ENCODE measurements around the gene APPL2. TPM values are rescaled to one million over a fixed set of nuclear protein-coding genes. Genes with fewer than 3 reads are reported as not detected.

The APPL2 gene
- total and polyA plus RNA-seq, 8 donors = 15.9 to 407 (median 56.0) TPM

DNA sequence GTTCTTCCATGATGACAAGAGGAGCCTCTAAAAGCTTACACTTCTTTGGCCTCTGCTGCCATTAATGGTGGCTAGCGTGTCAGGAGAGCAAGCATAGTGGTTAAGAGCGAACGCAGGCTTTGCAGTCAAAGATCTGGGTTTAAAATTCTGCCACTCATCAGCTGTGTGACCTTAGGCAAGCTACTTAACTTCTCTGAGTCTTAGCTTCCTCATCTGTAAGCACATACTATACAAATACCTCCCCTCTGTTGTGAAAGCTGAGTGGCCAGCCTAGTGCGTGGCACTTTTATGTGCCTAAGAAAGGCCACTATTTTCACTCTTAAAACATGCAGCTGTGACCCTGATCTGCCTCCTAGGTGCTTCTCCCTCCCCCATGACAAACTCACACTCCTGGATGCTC, 11.6 kb downstream of the APPL2 start:
- Histone ChIP-seq H3K4me3 (no peak overlapping the region), H3K4me1 (peaks cover 51 to 92% (median 72%) of the 10 kb centered on the region in 4 donors), H3K27ac (peak overlapping the region in 3 of 5 donors; percentile 17 to 86 (median 30)), H3K9me3 (no peaks in the 10 kb centered on the region), H3K36me3 (peaks cover 10 to 60% (median 56%) of the 10 kb centered on the region in 4 donors), H3K27me3 (no peaks in the 10 kb centered on the region)
- 87 to 99% (median 94%) methylated on average over 4 of the region's 4 CpGs for WGBS, 5 donors
- intact Hi-C loops (cut with DNase I; ENCODE audit: low total_unique reads) = no loop called here
- TF ChIP-seq POLR2A (IDR thresholded peaks at IDR 0.05) = no peak
- TF ChIP-seq, protein P1, sequence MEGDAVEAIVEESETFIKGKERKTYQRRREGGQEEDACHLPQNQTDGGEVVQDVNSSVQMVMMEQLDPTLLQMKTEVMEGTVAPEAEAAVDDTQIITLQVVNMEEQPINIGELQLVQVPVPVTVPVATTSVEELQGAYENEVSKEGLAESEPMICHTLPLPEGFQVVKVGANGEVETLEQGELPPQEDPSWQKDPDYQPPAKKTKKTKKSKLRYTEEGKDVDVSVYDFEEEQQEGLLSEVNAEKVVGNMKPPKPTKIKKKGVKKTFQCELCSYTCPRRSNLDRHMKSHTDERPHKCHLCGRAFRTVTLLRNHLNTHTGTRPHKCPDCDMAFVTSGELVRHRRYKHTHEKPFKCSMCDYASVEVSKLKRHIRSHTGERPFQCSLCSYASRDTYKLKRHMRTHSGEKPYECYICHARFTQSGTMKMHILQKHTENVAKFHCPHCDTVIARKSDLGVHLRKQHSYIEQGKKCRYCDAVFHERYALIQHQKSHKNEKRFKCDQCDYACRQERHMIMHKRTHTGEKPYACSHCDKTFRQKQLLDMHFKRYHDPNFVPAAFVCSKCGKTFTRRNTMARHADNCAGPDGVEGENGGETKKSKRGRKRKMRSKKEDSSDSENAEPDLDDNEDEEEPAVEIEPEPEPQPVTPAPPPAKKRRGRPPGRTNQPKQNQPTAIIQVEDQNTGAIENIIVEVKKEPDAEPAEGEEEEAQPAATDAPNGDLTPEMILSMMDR (IDR thresholded peaks at IDR 0.05) = no peak
- no peak for TF ChIP-seq EP300 (IDR thresholded peaks at IDR 0.05)
- TF ChIP-seq POLR2AphosphoS5 (IDR thresholded peaks at IDR 0.05) = no peak
- DNase-seq = no peak

DNA sequence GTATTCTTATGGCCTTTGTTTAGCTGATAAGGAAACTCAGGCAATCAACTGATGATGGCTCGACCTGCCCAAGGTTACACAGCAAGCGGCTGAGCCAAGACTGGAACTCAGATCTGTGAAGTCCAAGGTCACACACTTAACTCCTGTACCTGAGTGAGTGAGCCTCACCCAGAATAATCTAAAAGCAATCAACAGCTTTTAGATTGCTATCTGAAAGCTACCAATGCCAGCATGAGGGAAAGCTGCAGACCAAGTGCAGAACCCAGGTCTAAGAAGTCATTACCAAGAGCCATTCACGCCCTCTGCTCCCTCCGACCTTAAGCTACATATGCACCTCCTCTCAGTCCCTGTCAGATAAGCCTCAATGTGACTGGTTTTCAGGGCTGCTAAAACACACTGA, 12.1 kb downstream of the APPL2 start:
- peaks cover 51 to 92% (median 73%) of the 10 kb centered on the region in 4 donors for H3K4me1 ChIP-seq
- DNase-seq = no peak
- TF ChIP-seq POLR2AphosphoS5 (IDR thresholded peaks at IDR 0.05) (no peak), EP300 (IDR thresholded peaks at IDR 0.05) (no peak), POLR2A (IDR thresholded peaks at IDR 0.05) (no peak)
- TF ChIP-seq, protein P1 (IDR thresholded peaks at IDR 0.05) = no peak
- H3K4me3 ChIP-seq = no peak overlapping the region
- no peaks in the 10 kb centered on the region for H3K27me3 ChIP-seq
- WGBS, 5 donors = 44 to 64% (median 59%) methylated on average over 4 of the region's 4 CpGs
- H3K36me3 ChIP-seq = peaks cover 6 to 55% (median 51%) of the 10 kb centered on the region in 4 donors
- H3K27ac ChIP-seq = peak overlapping the region in 3 of 5 donors; percentile 17 to 86 (median 39)
- no peaks in the 10 kb centered on the region for H3K9me3 ChIP-seq
- intact Hi-C loops (cut with DNase I; ENCODE audit: low total_unique reads) = no loop called here

DNA sequence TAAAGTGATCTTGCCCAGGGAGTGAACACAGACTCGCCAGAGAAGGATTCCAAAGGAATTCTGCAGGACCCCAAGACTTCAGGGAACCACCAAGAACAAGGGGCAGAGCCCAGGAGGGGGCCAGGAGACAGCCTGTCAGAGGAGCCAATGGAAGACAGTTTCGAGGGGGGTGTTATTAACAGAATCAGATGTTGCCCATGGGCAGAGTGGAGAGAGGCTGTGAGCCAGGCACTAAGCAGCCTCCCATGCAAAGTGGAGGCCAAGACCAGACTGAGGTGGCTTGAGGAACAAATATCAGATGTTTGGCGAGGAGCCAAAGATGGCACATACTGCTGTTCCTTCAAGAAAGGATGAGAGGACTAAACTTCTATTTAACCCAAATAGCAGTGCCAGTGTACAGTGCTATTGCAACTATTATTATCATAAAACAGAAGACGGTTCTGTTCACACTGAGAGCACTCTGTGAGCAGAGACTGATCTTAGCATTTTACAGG, 12.6 kb downstream of the APPL2 start:
- H3K27me3 ChIP-seq = no peaks in the 10 kb centered on the region
- peak overlapping the region in 3 of 5 donors; percentile 17 to 86 (median 39) for H3K27ac ChIP-seq
- H3K9me3 ChIP-seq = no peaks in the 10 kb centered on the region
- H3K4me3 ChIP-seq = no peak overlapping the region
- peaks cover 55 to 92% (median 76%) of the 10 kb centered on the region in 4 donors for H3K4me1 ChIP-seq
- no peak for DNase-seq
- WGBS, 5 donors = 80 to 87% (median 85%) methylated on average over 4 of the region's 4 CpGs
- intact Hi-C loops (cut with DNase I; ENCODE audit: low total_unique reads) = no loop called here
- TF ChIP-seq, protein P1 (IDR thresholded peaks at IDR 0.05) = no peak
- no peak for TF ChIP-seq POLR2A (IDR thresholded peaks at IDR 0.05)
- no peak for TF ChIP-seq POLR2AphosphoS5 (IDR thresholded peaks at IDR 0.05)
- no peak for TF ChIP-seq EP300 (IDR thresholded peaks at IDR 0.05)
- H3K36me3 ChIP-seq = peaks cover 4 to 50% (median 47%) of the 10 kb centered on the region in 4 donors

DNA sequence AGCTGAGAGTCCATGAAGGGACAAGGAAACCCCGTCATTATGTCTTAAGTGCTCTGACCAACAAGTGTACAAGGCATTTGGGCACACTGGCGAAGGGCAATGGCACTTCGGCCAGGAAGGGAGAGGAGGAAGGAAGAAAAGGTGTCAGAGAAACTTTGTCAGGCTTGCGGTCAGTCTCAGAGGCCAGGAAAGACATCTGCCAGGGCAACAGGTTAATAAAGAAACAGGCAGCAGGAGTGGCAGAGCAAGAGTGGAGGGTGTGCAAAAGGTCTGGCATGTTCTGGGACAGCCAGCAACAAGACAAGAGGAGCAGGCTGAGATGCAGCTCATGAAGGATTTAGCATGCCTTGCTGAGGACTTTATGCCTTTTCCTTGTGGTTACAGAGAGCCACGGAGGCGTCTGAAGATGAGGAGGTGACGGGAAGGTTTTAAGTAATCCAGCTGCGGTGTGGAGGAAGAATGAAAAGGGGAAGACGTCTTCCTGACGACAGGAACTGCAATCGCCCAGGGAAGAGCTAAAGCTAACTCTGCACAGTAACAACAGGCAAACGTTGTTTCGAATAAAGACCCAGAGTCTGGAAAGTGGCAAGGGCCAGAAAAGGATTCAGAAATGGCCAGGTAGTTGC, 13.1 kb downstream of the APPL2 start:
- WGBS, 5 donors = 78 to 85% (median 82%) methylated on average over 13 of the region's 13 CpGs
- intact Hi-C loops (cut with DNase I; ENCODE audit: low total_unique reads) = no loop called here
- peak overlapping the region in 3 of 5 donors; percentile 72 to 86 (median 82) for H3K27ac ChIP-seq
- H3K9me3 ChIP-seq = no peaks in the 10 kb centered on the region
- no peak for TF ChIP-seq POLR2A (IDR thresholded peaks at IDR 0.05)
- no peak for TF ChIP-seq POLR2AphosphoS5 (IDR thresholded peaks at IDR 0.05)
- TF ChIP-seq, protein P1 (IDR thresholded peaks at IDR 0.05) = no peak
- TF ChIP-seq EP300 (IDR thresholded peaks at IDR 0.05) = no peak
- peaks cover 59 to 96% (median 80%) of the 10 kb centered on the region in 4 donors for H3K4me1 ChIP-seq
- DNase-seq = no peak
- peaks cover 4 to 48% (median 44%) of the 10 kb centered on the region in 4 donors for H3K36me3 ChIP-seq
- no peaks in the 10 kb centered on the region for H3K27me3 ChIP-seq
- H3K4me3 ChIP-seq = peak overlapping the region in 1 of 4 donors; percentile 17

Data from stomach (tissue), 9 donors.